Pons (tissue), 1 donor: ENCODE data around the gene TRHDE.

Experiments
- DNase-seq: peaks from one replicate; pipeline ENCODE4 v3.0.0-alpha.2; 2016; ENCODE audit warnings: low spot score

Gene TRHDE

GRCh38 chr12:72442217-72442616 is 170.0 kb downstream of the TRHDE start:
- no peak for DNase-seq

- DNase-seq: no peak
Observed at GRCh38 chr12:72444125-72444524, 172.0 kb downstream of the TRHDE start.

GRCh38 chr12:72444566-72444965 is 172.4 kb downstream of the TRHDE start:
- DNase-seq: no peak

GRCh38 chr12:72448089-72448488 is 175.9 kb downstream of the TRHDE start:
- no peak for DNase-seq

GRCh38 chr12:72448805-72449204 is 176.6 kb downstream of the TRHDE start:
- no peak for DNase-seq

- no peak for DNase-seq
Observed at GRCh38 chr12:72453066-72453465, 180.9 kb downstream of the TRHDE start.

- DNase-seq: no peak
Observed at GRCh38 chr12:72453550-72453949, 181.4 kb downstream of the TRHDE start.

GRCh38 chr12:72464471-72464870 is 192.3 kb downstream of the TRHDE start:
- DNase-seq: no peak

GRCh38 chr12:72465155-72465554 is 193.0 kb downstream of the TRHDE start:
- no peak for DNase-seq

- no peak for DNase-seq
Observed at GRCh38 chr12:72465940-72466630, 193.9 kb downstream of the TRHDE start.

- DNase-seq: no peak
Observed at GRCh38 chr12:72467985-72468384, 195.8 kb downstream of the TRHDE start.

GRCh38 chr12:72468505-72468904 is 196.3 kb downstream of the TRHDE start:
- DNase-seq: no peak

- no peak for DNase-seq
Observed at GRCh38 chr12:72471806-72472205, 199.6 kb downstream of the TRHDE start.

GRCh38 chr12:72472350-72472749 is 200.2 kb downstream of the TRHDE start:
- DNase-seq: no peak

- no peak for DNase-seq
Observed at GRCh38 chr12:72476301-72476700, 204.1 kb downstream of the TRHDE start.

GRCh38 chr12:72485017-72485701 is 213.0 kb downstream of the TRHDE start:
- DNase-seq: no peak

- no peak for DNase-seq
Observed at GRCh38 chr12:72491426-72491825, 219.3 kb downstream of the TRHDE start.

- DNase-seq: no peak
Observed at GRCh38 chr12:72493407-72493806, 221.2 kb downstream of the TRHDE start.

GRCh38 chr12:72498354-72498753 is 226.2 kb downstream of the TRHDE start:
- DNase-seq: no peak

- DNase-seq: no peak
Observed at GRCh38 chr12:72499244-72499643, 227.1 kb downstream of the TRHDE start.

GRCh38 chr12:72502546-72502945 is 230.4 kb downstream of the TRHDE start:
- DNase-seq: no peak

- no peak for DNase-seq
Observed at GRCh38 chr12:72505227-72505626, 233.1 kb downstream of the TRHDE start.

GRCh38 chr12:72509891-72510290 is 237.7 kb downstream of the TRHDE start:
- no peak for DNase-seq

GRCh38 chr12:72510772-72511171 is 238.6 kb downstream of the TRHDE start:
- DNase-seq: no peak
